Measurements from ENCODE around the gene MYOCD.

MYOCD gene

GRCh38 chr17:12808723-12809122 lies 143.0 kb downstream of the MYOCD start:
- TF ChIP-seq REST (IDR thresholded peaks at IDR 0.05; ENCODE audit: insufficient read depth in 1 of 2, low read depth in 2 of 2, low read length in 2 of 2) = no peak
- no peak for TF ChIP-seq SIN3A (IDR thresholded peaks at IDR 0.05; ENCODE audit: borderline replicate concordance, insufficient read depth, low read length)
- no peak for TF ChIP-seq TAF1 (IDR thresholded peaks at IDR 0.05; ENCODE audit: borderline replicate concordance, insufficient read depth, low read length)
- TF ChIP-seq FOXP2 (optimal IDR thresholded peaks at IDR 0.05; ENCODE audit: borderline replicate concordance, extremely low read depth, extremely low read length, insufficient read depth) = no peak
- TF ChIP-seq POLR2AphosphoS5 (IDR thresholded peaks at IDR 0.05; ENCODE audit: low read depth, low read length) = no peak

- TF ChIP-seq POLR2AphosphoS5 (IDR thresholded peaks at IDR 0.05; ENCODE audit: low read depth, low read length) (no peak), TAF1 (IDR thresholded peaks at IDR 0.05; ENCODE audit: borderline replicate concordance, insufficient read depth, low read length) (no peak), SIN3A (IDR thresholded peaks at IDR 0.05; ENCODE audit: borderline replicate concordance, insufficient read depth, low read length) (no peak), REST (IDR thresholded peaks at IDR 0.05; ENCODE audit: insufficient read depth in 1 of 2, low read depth in 2 of 2, low read length in 2 of 2) (no peak), FOXP2 (optimal IDR thresholded peaks at IDR 0.05; ENCODE audit: borderline replicate concordance, extremely low read depth, extremely low read length, insufficient read depth) (no peak)
Measured at GRCh38 chr17:12812877-12813276, 147.2 kb downstream of the MYOCD start.

GRCh38 chr17:12813664-12814063 lies 148.0 kb downstream of the MYOCD start:
- TF ChIP-seq TAF1 (IDR thresholded peaks at IDR 0.05; ENCODE audit: borderline replicate concordance, insufficient read depth, low read length) = no peak
- no peak for TF ChIP-seq FOXP2 (optimal IDR thresholded peaks at IDR 0.05; ENCODE audit: borderline replicate concordance, extremely low read depth, extremely low read length, insufficient read depth)
- no peak for TF ChIP-seq POLR2AphosphoS5 (IDR thresholded peaks at IDR 0.05; ENCODE audit: low read depth, low read length)
- no peak for TF ChIP-seq SIN3A (IDR thresholded peaks at IDR 0.05; ENCODE audit: borderline replicate concordance, insufficient read depth, low read length)
- TF ChIP-seq REST (IDR thresholded peaks at IDR 0.05; ENCODE audit: insufficient read depth in 1 of 2, low read depth in 2 of 2, low read length in 2 of 2) = no peak

GRCh38 chr17:12814718-12815117 lies 149.0 kb downstream of the MYOCD start:
- TF ChIP-seq FOXP2 (optimal IDR thresholded peaks at IDR 0.05; ENCODE audit: borderline replicate concordance, extremely low read depth, extremely low read length, insufficient read depth) (no peak), TAF1 (IDR thresholded peaks at IDR 0.05; ENCODE audit: borderline replicate concordance, insufficient read depth, low read length) (no peak), SIN3A (IDR thresholded peaks at IDR 0.05; ENCODE audit: borderline replicate concordance, insufficient read depth, low read length) (no peak), POLR2AphosphoS5 (IDR thresholded peaks at IDR 0.05; ENCODE audit: low read depth, low read length) (no peak), REST (IDR thresholded peaks at IDR 0.05; ENCODE audit: insufficient read depth in 1 of 2, low read depth in 2 of 2, low read length in 2 of 2) (no peak)

- TF ChIP-seq FOXP2 (optimal IDR thresholded peaks at IDR 0.05; ENCODE audit: borderline replicate concordance, extremely low read depth, extremely low read length, insufficient read depth) (no peak), SIN3A (IDR thresholded peaks at IDR 0.05; ENCODE audit: borderline replicate concordance, insufficient read depth, low read length) (no peak), REST (IDR thresholded peaks at IDR 0.05; ENCODE audit: insufficient read depth in 1 of 2, low read depth in 2 of 2, low read length in 2 of 2) (no peak)
Measured at GRCh38 chr17:12815642-12816141, 150.0 kb downstream of the MYOCD start.

All from PFSK-1 (cell line).